ENCODE data around the gene HHIPL1. TPM values are rescaled to one million over a fixed set of nuclear protein-coding genes. Genes with fewer than 3 reads are reported as not detected.
A peak's percentile ranks its signal among the peaks of the same experiment; 100 is the strongest.

Gene HHIPL1
- total and polyA plus RNA-seq, 2 donors (not counting 3 experiments of a cell fraction or from before 2014, with no cell fraction given), result 1.3 to 2.1 TPM

- Histone ChIP-seq H3K79me2 (ENCODE audit: control insufficient read depth, insufficient read depth, low read length) (no peaks in the 10 kb centered on the region), H4K20me1 (replicated peaks; ENCODE audit: control insufficient read depth, extremely low read depth, insufficient read depth, low read length) (no peaks in the 10 kb centered on the region), H2AFZ (ENCODE audit: low read depth, low read length) (peak overlapping the region; percentile 65), H3K9ac (replicated peaks; ENCODE audit: extremely low read depth, insufficient read depth, low read length) (peak overlapping the region; percentile 73), H3K9me3 (replicated peaks; ENCODE audit: control insufficient read depth, insufficient read depth, low read length) (no peaks in the 10 kb centered on the region), H3K4me3 (replicated peaks in 1 of 3; ENCODE audit: insufficient read depth in 1 of 3, low read depth in 1 of 3, low read length in 3 of 3) (peak overlapping the region; percentile 45 to 81 (median 78)), H3K36me3 (ENCODE audit: control insufficient read depth in 2 of 2, extremely low read depth in 1 of 2, insufficient read depth in 2 of 2, low read length in 2 of 2) (no peaks in the 10 kb centered on the region), H3K4me1 (ENCODE audit: control insufficient read depth, extremely low read depth, insufficient read depth, low read length) (peaks cover 20% of the 10 kb centered on the region), H3K4me2 (ENCODE audit: insufficient read depth, low read length) (peak overlapping the region; percentile 34), H3K27ac (ENCODE audit: insufficient read depth, low read depth, low read length) (peak overlapping the region; percentile 60), H3K9me1 (replicated peaks; ENCODE audit: control insufficient read depth, extremely low read depth, insufficient read depth, low read length) (no peaks in the 10 kb centered on the region), H3K27me3 (ENCODE audit: control insufficient read depth in 2 of 2, insufficient read depth in 2 of 2, low read length in 2 of 2) (peaks cover 0 to 5% of the 10 kb centered on the region in 2 experiments)
- dilution Hi-C loops (cut with MboI; ENCODE audit: extremely low pct_ligation_motif_present, low sequenced_read_pairs) (no loop called here), intact Hi-C loops (cut with micrococcal nuclease) (loop anchor here (1.0 to 5.0 kb wide), 3 partner anchors 16 to 148 kb away; no protein-coding TSS in a partner anchor)
- no TSS peak for BruUV-seq (replicated peaks)
- ChIA-PET CTCF (interaction anchor here (0.9 to 8.0 kb wide), 14 partner anchors 10 to 295 kb away, joined by 3 to 61 read pairs (median 6); no protein-coding TSS in a partner anchor), POLR2A (interaction anchor here (0.6 to 0.8 kb wide), 2 partner anchors 14 to 70 kb away, joined by 3 read pairs; no protein-coding TSS in a partner anchor)
- TF ChIP-seq CTCF (IDR thresholded peaks at IDR 0.05; ENCODE audit: extremely low read depth in 1 of 2, insufficient read depth in 1 of 2, low read depth in 1 of 2, low read length in 2 of 2) (no peak), POLR2AphosphoS5 (IDR thresholded peaks at IDR 0.05; ENCODE audit: insufficient read depth, low read depth, low read length) (peak; percentile 88), POLR2A (IDR thresholded peaks at IDR 0.05; ENCODE audit: low read depth, low read length) (peak; percentile 48)
- FAIRE-seq, result peak; percentile 86
- DNase-seq (ENCODE audit: low read depth, low spot score), result peak; percentile 92
Observed at GRCh38 chr14:99604278-99604765, 40.6 kb upstream of the HHIPL1 start.

GRCh38 chr14:99604766-99605298, 40.1 kb upstream of the HHIPL1 start:
- Histone ChIP-seq H3K36me3 (ENCODE audit: control insufficient read depth in 2 of 2, extremely low read depth in 1 of 2, insufficient read depth in 2 of 2, low read length in 2 of 2) (no peaks in the 10 kb centered on the region), H2AFZ (ENCODE audit: low read depth, low read length) (peak overlapping the region; percentile 68), H4K20me1 (replicated peaks; ENCODE audit: control insufficient read depth, extremely low read depth, insufficient read depth, low read length) (no peaks in the 10 kb centered on the region), H3K4me3 (replicated peaks in 1 of 3; ENCODE audit: insufficient read depth in 1 of 3, low read depth in 1 of 3, low read length in 3 of 3) (peak overlapping the region; percentile 45 to 81 (median 78)), H3K9ac (replicated peaks; ENCODE audit: extremely low read depth, insufficient read depth, low read length) (peak overlapping the region; percentile 73), H3K9me1 (replicated peaks; ENCODE audit: control insufficient read depth, extremely low read depth, insufficient read depth, low read length) (no peaks in the 10 kb centered on the region), H3K4me1 (ENCODE audit: control insufficient read depth, extremely low read depth, insufficient read depth, low read length) (peaks cover 19% of the 10 kb centered on the region), H3K27me3 (ENCODE audit: control insufficient read depth in 2 of 2, insufficient read depth in 2 of 2, low read length in 2 of 2) (peaks cover 0 to 5% of the 10 kb centered on the region in 2 experiments), H3K9me3 (replicated peaks; ENCODE audit: control insufficient read depth, insufficient read depth, low read length) (no peaks in the 10 kb centered on the region), H3K4me2 (ENCODE audit: insufficient read depth, low read length) (peak overlapping the region; percentile 57), H3K27ac (ENCODE audit: insufficient read depth, low read depth, low read length) (peak overlapping the region; percentile 60), H3K79me2 (ENCODE audit: control insufficient read depth, insufficient read depth, low read length) (no peaks in the 10 kb centered on the region)
- FAIRE-seq (no peak), DNase-seq (ENCODE audit: low read depth, low spot score) (peak; percentile 52)
- ChIA-PET POLR2A (interaction anchor here (0.8 kb wide), 1 partner anchor 14 kb away, joined by 3 read pairs; no protein-coding TSS in a partner anchor), CTCF (interaction anchor here (0.6 to 8.0 kb wide), 12 partner anchors 9 to 295 kb away, joined by 3 to 61 read pairs (median 6); no protein-coding TSS in a partner anchor)
- BruUV-seq (replicated peaks), result TSS peak; percentile 47
- TF ChIP-seq CTCF (IDR thresholded peaks at IDR 0.05; ENCODE audit: extremely low read depth in 1 of 2, insufficient read depth in 1 of 2, low read depth in 1 of 2, low read length in 2 of 2) (no peak), MAX (IDR thresholded peaks at IDR 0.05; ENCODE audit: insufficient read depth, insufficient read length) (no peak), MYC (IDR thresholded peaks at IDR 0.05; ENCODE audit: low read depth, low read length) (no peak), POLR2A (IDR thresholded peaks at IDR 0.05; ENCODE audit: low read depth, low read length) (peak; percentile 8)
- intact Hi-C loops (cut with micrococcal nuclease) (loop anchor here (1.0 to 5.0 kb wide), 6 partner anchors 15 to 147 kb away; no protein-coding TSS in a partner anchor), dilution Hi-C loops (cut with MboI; ENCODE audit: extremely low pct_ligation_motif_present, low sequenced_read_pairs) (no loop called here)

Data from endothelial cell of umbilical vein (primary cell).